DND-41 (cell line): ENCODE data around the gene GRAP2.

Source experiments
- ATAC-seq: fragments of 200-7000 bp; cut with Tn5 transposase; 3 replicates; pipeline ENCODE4 v1.9.1; 2021; ENCODE audit warnings: low read depth; ENCODE audit not compliant: insufficient read depth
- DNase-seq: peaks from one replicate; pipeline ENCODE4 v3.0.0-alpha.2; 2020
- H2AFZ ChIP-seq: 2 replicates; pipeline ENCODE4 v1.6.0; 2012; ENCODE audit warnings: low read depth, low read length
- H3K27ac ChIP-seq: 2 replicates; pipeline ENCODE4 v1.5.1; 2012; ENCODE audit warnings: low read length, inconsistent platforms
- H3K27me3 ChIP-seq: fragments of 200-600 bp; sonication (generic); 2 replicates; pipeline ENCODE4 v1.6.0; 2012; ENCODE audit warnings: low read length, mild to moderate bottlenecking, inconsistent platforms; ENCODE audit not compliant: insufficient read depth, poor library complexity
- H3K36me3 ChIP-seq: 2 replicates; pipeline ENCODE4 v1.5.1; 2012; ENCODE audit warnings: low read length, inconsistent platforms; ENCODE audit not compliant: insufficient read depth
- H3K4me1 ChIP-seq: 2 replicates; pipeline ENCODE4 v1.5.1; 2012; ENCODE audit warnings: mild to moderate bottlenecking, low read length; ENCODE audit not compliant: insufficient read depth
- H3K4me2 ChIP-seq: 2 replicates; pipeline ENCODE4 v1.6.0; 2012; ENCODE audit warnings: mild to moderate bottlenecking, moderate library complexity, low read length, inconsistent platforms; ENCODE audit not compliant: insufficient read depth
- H3K4me3 ChIP-seq, 2 experiments: fragments of 200-600 bp in 1 of 2; shearing (Covaris generic) in 1 of 2; 2 replicates each; pipeline ENCODE4 v1.5.1; 2012 to 2016; ENCODE audit warnings: inconsistent platforms in 2 of 2, low read length in 2 of 2, mild to moderate bottlenecking in 2 of 2, low read depth in 1 of 2, moderate library complexity in 1 of 2
- H3K79me2 ChIP-seq: 2 replicates; pipeline ENCODE4 v1.6.0; 2012; ENCODE audit warnings: low read length, inconsistent platforms; ENCODE audit not compliant: insufficient read depth
- H3K9ac ChIP-seq: 2 replicates; pipeline ENCODE4 v1.6.0; 2012; ENCODE audit warnings: low read depth, mild to moderate bottlenecking, inconsistent platforms, low read length, moderate library complexity
- H3K9me3 ChIP-seq: 2 replicates; pipeline ENCODE4 v1.5.1; 2012; ENCODE audit warnings: low read length, moderate library complexity, mild to moderate bottlenecking, inconsistent platforms; ENCODE audit not compliant: insufficient read depth, severe bottlenecking
- H4K20me1 ChIP-seq: 2 replicates; pipeline ENCODE4 v1.6.0; 2012; ENCODE audit warnings: low read length; ENCODE audit not compliant: insufficient read depth
- CTCF ChIP-seq: IDR thresholded peaks from 2 replicates; pipeline ENCODE4 v1.5.1; 2012; ENCODE audit warnings: borderline replicate concordance, low read length, moderate library complexity, mild to moderate bottlenecking; ENCODE audit not compliant: poor library complexity, severe bottlenecking; ENCODE audit errors: extremely low read depth
- EZH2 ChIP-seq: IDR thresholded peaks from 3 replicates; pipeline ENCODE4 v1.6.1; 2012; ENCODE audit warnings: borderline replicate concordance, low read depth, mild to moderate bottlenecking, moderate library complexity, low read length, inconsistent platforms; ENCODE audit not compliant: severe bottlenecking

The GRAP2 gene

DNA sequence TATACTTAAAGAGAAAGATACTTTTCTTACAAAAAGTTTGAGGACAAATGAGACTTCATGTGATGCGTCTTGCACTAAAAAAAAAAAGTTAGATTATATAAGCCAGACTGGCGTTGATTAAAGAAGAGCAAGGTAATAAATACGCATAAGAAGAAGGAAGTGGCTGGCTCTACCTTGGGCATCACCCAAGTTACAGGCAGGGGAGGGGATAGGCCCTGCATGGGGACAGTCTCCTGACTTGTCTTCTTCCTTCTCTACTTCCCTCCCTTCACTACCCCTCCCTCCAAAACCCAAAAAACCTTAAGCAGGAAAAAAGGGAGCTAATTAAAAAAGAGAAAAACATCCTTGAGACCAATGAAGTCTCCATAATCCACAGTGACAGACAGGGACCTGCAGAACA lies 37.0 kb downstream of the GRAP2 start:
- Histone ChIP-seq H3K4me2 (no peak overlapping the region), H3K36me3 (peaks cover 35% of the 10 kb centered on the region), H3K27ac (peak overlapping the region; percentile 19; the same call in 1 of the 2 replicates), H3K4me3 (no peak overlapping the region), H3K79me2 (peaks cover 98% of the 10 kb centered on the region), H3K27me3 (no peaks in the 10 kb centered on the region), H2AFZ (no peak overlapping the region), H3K9me3 (no peaks in the 10 kb centered on the region), H3K9ac (no peak overlapping the region), H4K20me1 (no peaks in the 10 kb centered on the region), H3K4me1 (peaks cover 48% of the 10 kb centered on the region)
- no peak for DNase-seq
- no peak for TF ChIP-seq CTCF
- no peak for TF ChIP-seq EZH2
- no peak for ATAC-seq

- Histone ChIP-seq H4K20me1 (no peaks in the 10 kb centered on the region), H3K79me2 (peaks cover 98% of the 10 kb centered on the region), H3K9ac (no peak overlapping the region), H3K36me3 (peaks cover 35% of the 10 kb centered on the region), H3K27ac (peak overlapping the region; percentile 19; the same call in 1 of the 2 replicates), H3K4me3 (no peak overlapping the region), H3K9me3 (no peaks in the 10 kb centered on the region), H2AFZ (no peak overlapping the region), H3K4me1 (peaks cover 49% of the 10 kb centered on the region), H3K4me2 (no peak overlapping the region), H3K27me3 (no peaks in the 10 kb centered on the region)
- no peak for TF ChIP-seq EZH2
- TF ChIP-seq CTCF = no peak
- ATAC-seq (no peak), DNase-seq (no peak)
Observed at GRCh38 chr22:39938509-39939111, 37.7 kb downstream of the GRAP2 start.

- Histone ChIP-seq H3K79me2 (peaks cover 97% of the 10 kb centered on the region), H3K27ac (peak overlapping the region; percentile 2; the same call in 1 of the 2 replicates), H3K4me1 (peaks cover 52% of the 10 kb centered on the region), H2AFZ (no peak overlapping the region), H4K20me1 (no peaks in the 10 kb centered on the region), H3K27me3 (no peaks in the 10 kb centered on the region), H3K4me2 (no peak overlapping the region), H3K4me3 (no peak overlapping the region), H3K9ac (no peak overlapping the region), H3K9me3 (no peaks in the 10 kb centered on the region), H3K36me3 (peaks cover 34% of the 10 kb centered on the region)
- DNase-seq = no peak
- no peak for ATAC-seq
- TF ChIP-seq CTCF (no peak), EZH2 (no peak)
Observed at GRCh38 chr22:39939830-39940229, 38.9 kb downstream of the GRAP2 start.
